ENCODE measurements around the gene CARNS1.

- no peak for TF ChIP-seq CTCF (IDR thresholded peaks at IDR 0.05)
- no peak for TF ChIP-seq POLR2A (IDR thresholded peaks at IDR 0.05)
Observed at GRCh38 chr11:67445515-67445914, 30.0 kb downstream of the CARNS1 start.

All from esophagus squamous epithelium (tissue), 4 donors.